Panc1 (cell line): Measurements from ENCODE around the gene STAG2.

ENCODE experiments used
- POLR2AphosphoS5 ChIP-seq: IDR thresholded peaks from 2 replicates; pipeline ENCODE4 v1.6.1; 2012; ENCODE audit warnings: mild to moderate bottlenecking, low read depth, low read length, moderate library complexity
- TF ChIP-seq, protein P1 (sequence below): fragments of 450-650 bp; IDR thresholded peaks from 2 replicates; pipeline ENCODE4 v1.5.1; 2017; ENCODE audit warnings: mild to moderate bottlenecking
- TF ChIP-seq, protein P2 (sequence below), 2 experiments: IDR thresholded peaks; 2 replicates each; pipeline ENCODE4 v1.6.1; 2011 to 2012; ENCODE audit warnings: low read depth in 2 of 2, control low read depth in 1 of 2, low read length in 1 of 2, mild to moderate bottlenecking in 1 of 2, moderate library complexity in 1 of 2; ENCODE audit not compliant: insufficient read depth in 1 of 2

DNA sequence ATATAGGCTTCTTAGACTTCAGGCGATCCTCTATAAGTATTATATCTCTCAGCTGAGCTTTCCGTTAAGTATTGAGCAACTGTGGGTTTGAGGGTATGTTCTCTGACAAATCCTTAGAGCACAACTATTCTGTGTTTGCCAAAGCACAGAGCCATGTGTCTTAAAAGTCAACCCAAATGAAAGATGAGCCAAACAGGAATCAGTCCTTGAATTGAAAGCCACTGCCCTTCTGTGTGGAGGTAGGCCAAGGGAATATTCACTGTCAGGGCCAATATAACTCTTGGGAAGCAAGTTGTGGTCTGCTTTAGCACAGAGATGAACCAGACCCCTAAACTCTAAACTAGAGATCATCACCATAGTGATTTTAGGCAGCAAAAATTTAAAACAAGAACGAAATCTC lies 164.0 kb downstream of the STAG2 start:
- TF ChIP-seq, protein P1, sequence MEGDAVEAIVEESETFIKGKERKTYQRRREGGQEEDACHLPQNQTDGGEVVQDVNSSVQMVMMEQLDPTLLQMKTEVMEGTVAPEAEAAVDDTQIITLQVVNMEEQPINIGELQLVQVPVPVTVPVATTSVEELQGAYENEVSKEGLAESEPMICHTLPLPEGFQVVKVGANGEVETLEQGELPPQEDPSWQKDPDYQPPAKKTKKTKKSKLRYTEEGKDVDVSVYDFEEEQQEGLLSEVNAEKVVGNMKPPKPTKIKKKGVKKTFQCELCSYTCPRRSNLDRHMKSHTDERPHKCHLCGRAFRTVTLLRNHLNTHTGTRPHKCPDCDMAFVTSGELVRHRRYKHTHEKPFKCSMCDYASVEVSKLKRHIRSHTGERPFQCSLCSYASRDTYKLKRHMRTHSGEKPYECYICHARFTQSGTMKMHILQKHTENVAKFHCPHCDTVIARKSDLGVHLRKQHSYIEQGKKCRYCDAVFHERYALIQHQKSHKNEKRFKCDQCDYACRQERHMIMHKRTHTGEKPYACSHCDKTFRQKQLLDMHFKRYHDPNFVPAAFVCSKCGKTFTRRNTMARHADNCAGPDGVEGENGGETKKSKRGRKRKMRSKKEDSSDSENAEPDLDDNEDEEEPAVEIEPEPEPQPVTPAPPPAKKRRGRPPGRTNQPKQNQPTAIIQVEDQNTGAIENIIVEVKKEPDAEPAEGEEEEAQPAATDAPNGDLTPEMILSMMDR, result no peak
- TF ChIP-seq, protein P2, sequence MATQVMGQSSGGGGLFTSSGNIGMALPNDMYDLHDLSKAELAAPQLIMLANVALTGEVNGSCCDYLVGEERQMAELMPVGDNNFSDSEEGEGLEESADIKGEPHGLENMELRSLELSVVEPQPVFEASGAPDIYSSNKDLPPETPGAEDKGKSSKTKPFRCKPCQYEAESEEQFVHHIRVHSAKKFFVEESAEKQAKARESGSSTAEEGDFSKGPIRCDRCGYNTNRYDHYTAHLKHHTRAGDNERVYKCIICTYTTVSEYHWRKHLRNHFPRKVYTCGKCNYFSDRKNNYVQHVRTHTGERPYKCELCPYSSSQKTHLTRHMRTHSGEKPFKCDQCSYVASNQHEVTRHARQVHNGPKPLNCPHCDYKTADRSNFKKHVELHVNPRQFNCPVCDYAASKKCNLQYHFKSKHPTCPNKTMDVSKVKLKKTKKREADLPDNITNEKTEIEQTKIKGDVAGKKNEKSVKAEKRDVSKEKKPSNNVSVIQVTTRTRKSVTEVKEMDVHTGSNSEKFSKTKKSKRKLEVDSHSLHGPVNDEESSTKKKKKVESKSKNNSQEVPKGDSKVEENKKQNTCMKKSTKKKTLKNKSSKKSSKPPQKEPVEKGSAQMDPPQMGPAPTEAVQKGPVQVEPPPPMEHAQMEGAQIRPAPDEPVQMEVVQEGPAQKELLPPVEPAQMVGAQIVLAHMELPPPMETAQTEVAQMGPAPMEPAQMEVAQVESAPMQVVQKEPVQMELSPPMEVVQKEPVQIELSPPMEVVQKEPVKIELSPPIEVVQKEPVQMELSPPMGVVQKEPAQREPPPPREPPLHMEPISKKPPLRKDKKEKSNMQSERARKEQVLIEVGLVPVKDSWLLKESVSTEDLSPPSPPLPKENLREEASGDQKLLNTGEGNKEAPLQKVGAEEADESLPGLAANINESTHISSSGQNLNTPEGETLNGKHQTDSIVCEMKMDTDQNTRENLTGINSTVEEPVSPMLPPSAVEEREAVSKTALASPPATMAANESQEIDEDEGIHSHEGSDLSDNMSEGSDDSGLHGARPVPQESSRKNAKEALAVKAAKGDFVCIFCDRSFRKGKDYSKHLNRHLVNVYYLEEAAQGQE (IDR thresholded peaks at IDR 0.05; ENCODE audit: insufficient read depth in 1 of 2, low read depth in 2 of 2, low read length in 1 of 2), result no peak
- TF ChIP-seq POLR2AphosphoS5, result no peak
